ENCODE results near the gene DCAF4.
"Not testable (repeated sequence)": the region's sequence is repeated elsewhere in the genome, so short reads cannot be mapped to it uniquely, and the experiment has no call there.

The DCAF4 gene

GRCh38 chr14:72947366-72948160 is 21.3 kb downstream of the DCAF4 start:
- in situ Hi-C loops (cut with HindIII; ENCODE audit: low sequenced_read_pairs), result no loop called here
- no peak overlapping the region for H3K4me3 ChIP-seq (ENCODE audit: low read depth, low read length)
- no peak for DNase-seq (ENCODE audit: low read depth)
- no peak for TF ChIP-seq CTCF (IDR thresholded peaks at IDR 0.05; ENCODE audit: low read depth, low read length, missing control alignments)

GRCh38 chr14:72948481-72949138 is 22.3 kb downstream of the DCAF4 start:
- peak; percentile 59 for DNase-seq (ENCODE audit: low read depth)
- in situ Hi-C loops (cut with HindIII; ENCODE audit: low sequenced_read_pairs), result no loop called here
- TF ChIP-seq CTCF (IDR thresholded peaks at IDR 0.05; ENCODE audit: low read depth, low read length, missing control alignments), result peak; percentile 83
- H3K4me3 ChIP-seq (ENCODE audit: low read depth, low read length), result no peak overlapping the region

DNA sequence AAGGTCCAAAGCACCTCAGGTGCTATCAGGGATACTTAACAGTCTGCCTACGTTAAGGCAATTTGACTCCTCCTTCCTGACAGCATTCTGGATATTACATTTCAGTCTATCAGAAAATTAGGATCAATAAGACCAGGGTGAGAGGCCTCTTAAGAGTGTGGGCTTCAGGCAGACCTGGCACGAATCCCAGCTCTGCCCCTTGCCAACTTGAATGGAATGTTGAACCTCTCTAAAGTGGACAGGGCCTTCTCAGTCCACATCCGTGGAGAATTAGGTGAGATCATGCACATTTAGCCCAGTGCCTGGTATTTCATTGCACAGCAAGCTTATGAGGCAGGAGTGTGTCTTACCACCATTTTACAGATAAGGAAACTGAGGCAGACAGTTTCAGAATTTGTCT is 25.9 kb downstream of the DCAF4 start:
- no peak for TF ChIP-seq CTCF (IDR thresholded peaks at IDR 0.05; ENCODE audit: low read depth, low read length, missing control alignments)
- H3K4me3 ChIP-seq (ENCODE audit: low read depth, low read length), result no peak overlapping the region
- in situ Hi-C loops (cut with HindIII; ENCODE audit: low sequenced_read_pairs), result no loop called here
- DNase-seq (ENCODE audit: low read depth), result no peak

- DNase-seq (ENCODE audit: low read depth); H3K4me3 ChIP-seq (ENCODE audit: low read depth, low read length); in situ Hi-C loops (cut with HindIII; ENCODE audit: low sequenced_read_pairs): not testable (repeated sequence)
Observed at GRCh38 chr14:72956741-72957140, 30.5 kb downstream of the DCAF4 start.

DNA sequence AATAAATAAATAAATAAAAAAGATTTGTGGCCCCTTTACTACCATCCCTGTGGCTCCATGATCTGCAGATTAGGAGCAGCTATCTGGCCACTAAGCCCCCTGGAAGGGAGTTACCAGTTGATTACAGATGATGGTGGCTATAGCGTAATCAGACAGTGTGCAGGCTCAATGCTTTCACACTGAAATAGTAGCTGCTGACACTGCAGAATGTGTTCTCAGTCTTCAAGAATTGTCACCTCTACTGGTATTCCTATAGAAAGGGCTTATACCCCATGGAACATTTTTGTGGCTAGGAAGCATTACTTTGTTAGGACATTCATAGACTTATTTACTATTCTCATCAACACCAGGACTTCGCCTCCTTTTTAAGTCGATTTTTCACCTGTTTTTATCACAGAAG is 30.9 kb downstream of the DCAF4 start:
- no peak for TF ChIP-seq CTCF (IDR thresholded peaks at IDR 0.05; ENCODE audit: low read depth, low read length, missing control alignments)
- H3K4me3 ChIP-seq (ENCODE audit: low read depth, low read length), result no peak overlapping the region
- in situ Hi-C loops (cut with HindIII; ENCODE audit: low sequenced_read_pairs), result no loop called here
- DNase-seq (ENCODE audit: low read depth), result no peak

- in situ Hi-C loops (cut with HindIII; ENCODE audit: low sequenced_read_pairs), result no loop called here
- no peak for TF ChIP-seq CTCF (IDR thresholded peaks at IDR 0.05; ENCODE audit: low read depth, low read length, missing control alignments)
- DNase-seq (ENCODE audit: low read depth), result no peak
- H3K4me3 ChIP-seq (ENCODE audit: low read depth, low read length), result no peak overlapping the region
Observed at GRCh38 chr14:72958548-72958947, 32.3 kb downstream of the DCAF4 start.

DNA sequence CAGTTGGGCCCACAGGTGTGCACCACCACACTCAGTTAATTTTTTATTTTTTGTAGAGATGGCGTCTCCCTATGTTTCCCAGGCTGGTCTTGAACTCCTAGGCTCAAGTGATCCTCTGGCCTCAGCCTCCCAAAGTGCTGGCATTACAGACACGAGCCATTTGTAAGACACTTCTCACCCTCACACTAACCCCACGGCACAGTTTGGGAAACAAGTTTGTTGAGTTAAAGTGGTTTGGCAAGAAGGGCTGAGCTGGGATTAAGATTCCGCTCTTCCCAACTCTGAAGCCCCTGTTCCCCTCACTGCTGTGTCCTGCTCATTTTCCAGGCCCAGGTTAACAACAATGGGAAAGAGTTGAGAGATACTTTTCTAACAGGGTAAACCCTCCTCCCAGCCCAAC is 34.8 kb downstream of the DCAF4 start:
- DNase-seq (ENCODE audit: low read depth); in situ Hi-C loops (cut with HindIII; ENCODE audit: low sequenced_read_pairs); H3K4me3 ChIP-seq (ENCODE audit: low read depth, low read length): not testable (repeated sequence)

Data from astrocyte of the cerebellum (primary cell).